ENCODE results near the gene SLC7A8.

- TF ChIP-seq POLR2A (IDR thresholded peaks at IDR 0.05; ENCODE audit: low read depth, low read length): no peak
- no peak for TF ChIP-seq POLR2AphosphoS5 (IDR thresholded peaks at IDR 0.05; ENCODE audit: low read depth, low read length)
- TF ChIP-seq SPI1 (IDR thresholded peaks at IDR 0.05; ENCODE audit: low read depth, low read length): no peak
Observed at GRCh38 chr14:23183158-23183470, 346 bp downstream of the SLC7A8 start.
